Globus pallidus (tissue), 1 donor: Measurements from ENCODE around the gene P3H2.

Source experiments
- DNase-seq: peaks from one replicate; pipeline ENCODE4 v3.0.0-alpha.2; 2015; ENCODE audit warnings: low spot score

Gene P3H2

GRCh38 chr3:190013943-190014924 lies 106.5 kb downstream of the P3H2 start:
- no peak for DNase-seq

GRCh38 chr3:190012784-190013183 lies 107.9 kb downstream of the P3H2 start:
- no peak for DNase-seq

DNA sequence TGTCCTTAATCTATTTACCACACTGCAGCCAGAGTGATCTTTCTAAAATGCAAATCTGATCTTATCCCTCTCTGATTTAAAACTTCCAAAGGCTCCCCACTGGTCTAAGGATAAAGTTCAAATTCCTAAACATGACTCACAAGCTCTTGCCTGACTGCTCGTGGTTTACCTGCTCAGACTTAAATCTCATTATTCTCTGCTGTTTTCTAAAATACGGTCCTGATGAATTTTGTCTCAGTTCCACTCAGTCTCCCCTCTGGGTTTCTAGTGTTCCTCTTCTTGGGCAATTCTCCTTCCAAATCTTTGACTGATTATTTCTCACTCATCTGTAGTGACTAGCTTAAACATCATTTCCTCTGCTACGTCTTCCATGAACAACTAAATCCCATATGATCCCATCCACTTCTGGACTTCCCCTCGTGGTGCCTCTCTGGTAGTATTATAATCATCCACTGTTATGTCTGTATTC lies 108.3 kb downstream of the P3H2 start:
- DNase-seq = no peak

DNA sequence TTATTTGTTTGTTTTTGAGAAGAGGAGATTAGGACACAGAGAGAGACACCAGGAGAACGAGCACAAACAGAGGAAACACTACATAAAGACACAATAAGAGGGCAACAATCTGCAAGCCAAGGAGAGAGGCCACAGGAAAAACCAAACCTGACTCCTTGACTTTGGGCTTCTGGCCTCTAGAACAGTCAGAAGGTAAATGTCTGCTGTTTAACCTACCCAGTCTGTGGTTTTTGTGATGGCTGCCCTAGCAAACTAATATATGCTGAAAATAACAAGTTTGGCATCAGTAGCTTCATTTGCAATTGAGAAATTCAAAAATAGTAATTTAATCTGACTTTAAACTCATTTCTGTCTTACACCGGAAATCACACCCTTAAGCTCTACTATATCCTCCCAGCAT lies 110.2 kb downstream of the P3H2 start:
- no peak for DNase-seq

GRCh38 chr3:190009614-190010013 lies 111.1 kb downstream of the P3H2 start:
- no peak for DNase-seq

GRCh38 chr3:190008432-190008831 lies 112.3 kb downstream of the P3H2 start:
- no peak for DNase-seq

DNA sequence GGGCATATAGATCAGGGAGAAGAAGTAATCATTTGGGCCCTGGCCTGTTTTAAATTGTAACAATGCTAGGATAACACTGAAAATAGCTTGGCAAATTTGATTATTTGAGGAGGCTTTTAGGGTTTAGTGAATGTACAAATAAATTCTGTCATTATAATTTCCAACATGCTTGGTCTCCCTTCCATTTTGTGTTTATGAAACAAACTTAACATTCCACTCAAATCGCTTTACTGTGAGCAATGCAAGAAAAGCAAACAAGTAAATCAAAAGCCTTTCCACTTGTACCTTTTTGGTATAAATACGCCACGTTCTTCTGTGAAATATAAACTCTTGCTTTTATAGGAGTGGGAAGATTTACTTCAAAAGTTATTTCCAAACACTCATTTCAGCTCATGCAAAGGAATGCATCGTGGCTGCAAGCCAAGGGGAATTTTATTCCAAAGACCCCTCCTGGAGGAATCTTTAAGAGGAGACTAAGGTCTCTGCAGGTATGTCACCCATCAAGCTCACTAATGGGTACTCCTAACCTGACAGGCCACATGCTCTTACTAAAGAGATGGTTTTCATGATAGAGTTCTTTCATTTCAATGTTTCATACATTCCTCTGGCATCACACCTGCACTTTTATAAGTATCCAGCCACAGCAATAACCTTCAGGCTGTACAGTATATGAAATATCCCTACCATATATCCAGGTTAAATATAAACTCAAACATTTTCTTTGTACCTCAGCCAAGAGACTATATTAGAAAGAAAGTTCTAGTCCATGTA lies 115.2 kb downstream of the P3H2 start:
- DNase-seq = no peak

GRCh38 chr3:190004656-190005055 lies 116.0 kb downstream of the P3H2 start:
- no peak for DNase-seq

DNA sequence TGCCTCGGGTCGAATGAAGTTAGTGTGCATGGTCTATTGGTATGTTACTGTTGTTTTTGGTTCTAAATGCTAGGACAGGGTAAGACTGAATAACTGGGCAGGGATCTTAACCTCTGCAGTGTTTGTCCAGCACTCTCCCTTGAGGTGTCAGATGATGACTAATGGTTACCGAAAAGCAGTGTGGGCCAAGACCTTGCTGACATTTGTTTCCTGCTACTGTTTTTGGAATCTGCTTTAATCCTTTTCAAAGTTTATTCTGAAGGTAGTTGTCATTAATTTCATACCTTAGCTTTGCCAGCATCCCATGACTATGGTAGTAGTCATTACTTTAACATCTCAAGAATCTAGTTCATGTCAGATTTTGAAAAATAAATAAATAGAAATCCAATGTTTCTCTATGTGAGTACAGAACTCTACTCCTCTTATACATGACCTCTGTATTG lies 117.0 kb downstream of the P3H2 start:
- no peak for DNase-seq

DNA sequence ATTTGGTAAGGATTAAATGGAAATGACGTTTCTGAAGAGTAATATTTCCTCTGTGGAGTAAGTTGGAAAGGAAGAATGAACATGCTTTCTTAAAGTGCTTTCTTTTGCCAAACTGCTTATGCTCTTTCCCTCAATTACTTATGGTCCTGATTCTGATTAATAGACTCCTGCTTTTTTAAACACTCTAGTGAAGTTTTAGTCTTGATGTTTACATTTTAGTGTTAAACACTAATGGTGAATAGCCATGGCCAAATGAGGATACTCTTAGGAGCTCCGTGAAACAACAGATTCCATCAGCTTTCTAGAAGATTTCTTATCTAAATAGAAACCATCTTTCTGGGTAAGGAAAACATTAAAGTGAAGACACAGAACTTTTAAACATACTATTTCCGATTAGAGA lies 117.6 kb downstream of the P3H2 start:
- no peak for DNase-seq

DNA sequence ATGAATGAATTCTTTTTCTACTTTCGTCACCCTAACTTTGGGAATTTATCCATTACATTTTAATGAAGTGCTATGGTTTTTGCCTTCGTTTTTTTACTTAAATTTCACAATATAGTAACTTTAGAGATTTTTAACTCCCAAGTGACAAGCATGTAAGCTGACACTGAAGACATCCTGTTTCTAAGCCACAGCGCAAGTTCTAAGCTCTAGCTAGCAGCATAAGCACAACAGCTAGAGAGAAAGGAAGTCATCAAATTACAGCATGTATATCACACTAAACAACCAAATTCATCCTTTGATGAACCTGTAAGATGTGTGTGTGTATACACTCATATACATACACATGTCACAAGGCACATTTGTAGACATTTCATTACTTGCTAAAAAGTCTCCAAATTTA lies 119.3 kb downstream of the P3H2 start:
- DNase-seq = no peak

- DNase-seq = no peak
These were observed 119.9 kb downstream of the P3H2 start for GRCh38 chr3:190000861-190001196.

DNA sequence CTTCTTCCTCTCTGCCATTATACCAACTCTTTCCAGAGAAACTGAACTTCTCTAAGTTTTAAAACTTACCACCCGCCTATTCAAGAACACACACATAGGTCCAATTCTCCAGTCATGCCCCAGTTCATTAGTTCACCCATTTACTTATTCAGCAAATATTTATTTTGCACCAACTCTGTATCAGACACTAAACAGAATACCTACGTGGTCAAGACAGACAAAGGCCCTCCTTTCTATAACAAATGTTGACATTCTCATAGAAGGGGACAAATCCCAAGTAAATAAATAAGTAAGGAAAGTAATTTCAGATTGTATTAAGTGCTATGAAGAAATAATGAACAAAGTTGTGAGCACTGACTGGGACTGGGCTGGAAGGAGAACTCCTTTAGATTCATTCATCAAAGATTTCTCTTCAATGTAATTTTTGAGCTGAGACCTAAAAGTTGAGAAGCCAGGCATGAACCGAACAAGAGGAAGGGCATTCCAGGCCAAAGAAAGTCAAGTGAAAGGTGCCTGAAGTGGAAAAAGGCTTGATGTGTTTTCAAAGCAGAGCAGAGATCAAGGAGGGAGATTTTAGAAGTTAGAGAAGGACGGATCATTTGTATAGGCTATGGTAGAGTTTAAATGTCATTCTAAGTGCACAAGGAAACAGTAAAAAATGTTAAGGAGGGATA lies 120.4 kb downstream of the P3H2 start:
- DNase-seq = no peak

- no peak for DNase-seq
These were observed 121.0 kb downstream of the P3H2 start for GRCh38 chr3:189999718-190000117.

GRCh38 chr3:189995129-189995528 lies 125.6 kb downstream of the P3H2 start:
- no peak for DNase-seq

- DNase-seq = no peak
These were observed 129.9 kb downstream of the P3H2 start for GRCh38 chr3:189990826-189991225.

DNA sequence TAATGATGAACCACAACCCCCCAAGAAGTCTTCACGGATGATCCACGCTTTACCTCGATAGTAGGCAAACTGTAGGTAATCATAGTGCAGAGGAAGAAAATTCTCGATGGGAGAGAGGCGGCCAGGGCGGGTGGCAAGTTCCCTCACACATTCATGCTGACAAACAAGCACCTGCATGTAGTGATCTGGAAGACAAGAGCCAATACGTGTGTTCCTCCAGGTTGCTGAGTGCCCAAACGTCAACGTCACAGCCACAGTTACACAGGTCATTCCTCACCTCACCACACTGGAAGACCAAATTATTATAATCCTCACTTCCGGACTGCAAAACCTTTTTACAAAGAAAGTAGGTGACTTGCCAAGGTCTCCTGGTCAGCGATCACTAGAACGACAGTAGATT lies 131.8 kb downstream of the P3H2 start:
- no peak for DNase-seq

GRCh38 chr3:189988322-189988721 lies 132.4 kb downstream of the P3H2 start:
- no peak for DNase-seq

- no peak for DNase-seq
These were observed 134.7 kb downstream of the P3H2 start for GRCh38 chr3:189985948-189986347.

DNA sequence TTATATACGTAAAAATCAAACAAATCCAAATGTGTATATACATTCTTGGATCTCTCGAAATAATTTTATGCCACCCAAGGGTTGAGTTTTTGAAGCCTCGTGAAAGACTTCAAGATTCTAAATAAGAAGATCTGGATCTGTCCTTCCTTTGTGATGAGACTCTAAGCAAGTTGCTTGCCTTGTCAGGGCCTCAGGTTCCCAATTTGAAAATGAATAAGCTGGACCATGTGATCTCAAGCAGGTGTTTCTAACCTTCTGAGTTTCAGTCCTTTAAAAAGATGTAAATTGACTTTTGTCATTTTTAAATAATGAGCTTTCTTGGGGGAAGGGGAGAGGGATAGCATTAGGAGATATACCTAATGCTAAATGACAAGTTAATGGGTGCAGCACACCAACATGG lies 137.1 kb downstream of the P3H2 start:
- DNase-seq = no peak

- no peak for DNase-seq
These were observed 138.3 kb downstream of the P3H2 start for GRCh38 chr3:189982321-189982945.

GRCh38 chr3:189981668-189982067 lies 139.0 kb downstream of the P3H2 start:
- no peak for DNase-seq
